Liver (tissue), 9 donors: Measurements from ENCODE around the gene UBE2E2. TPM values are rescaled to one million over a fixed set of nuclear protein-coding genes. Genes with fewer than 3 reads are reported as not detected.

Experiments used
- DNase-seq: peaks from one replicate; pipeline ENCODE4 v3.0.0-alpha.2; 2017; ENCODE audit warnings: low spot score
- H3K27ac ChIP-seq, 2 donors: one replicate each; pipeline ENCODE4 v1.7.0; 2013; ENCODE audit warnings: inconsistent platforms in 2 of 2, low read length in 2 of 2, control low read depth in 1 of 2, low read depth in 1 of 2, mild to moderate bottlenecking in 1 of 2
- H3K27me3 ChIP-seq, 4 donors: one replicate each; pipeline versions ENCODE4 v1.6.1 to v1.7.0; 2013; ENCODE audit warnings: low read length in 3 of 4, inconsistent platforms in 1 of 4, mild to moderate bottlenecking in 1 of 4, moderate library complexity in 1 of 4; ENCODE audit not compliant: control insufficient read depth in 4 of 4, insufficient read depth in 4 of 4
- H3K36me3 ChIP-seq, 4 donors: one replicate each; pipeline versions ENCODE4 v1.6.1 to v1.7.0; 2013; ENCODE audit warnings: low read length in 3 of 4, mild to moderate bottlenecking in 3 of 4, low read depth in 1 of 4, moderate library complexity in 1 of 4; ENCODE audit not compliant: control insufficient read depth in 4 of 4, insufficient read depth in 3 of 4
- H3K4me1 ChIP-seq, 4 donors: one replicate each; pipeline versions ENCODE4 v1.6.1 to v1.7.0; 2013; ENCODE audit warnings: low read length in 3 of 4, mild to moderate bottlenecking in 3 of 4, moderate library complexity in 1 of 4; ENCODE audit not compliant: control insufficient read depth in 4 of 4, insufficient read depth in 4 of 4
- H3K4me3 ChIP-seq, 3 donors: one replicate each; pipeline versions ENCODE4 v1.6.1 to v1.7.0; 2013; ENCODE audit warnings: low read length in 3 of 3, control low read depth in 1 of 3, low read depth in 1 of 3, mild to moderate bottlenecking in 1 of 3
- H3K9ac ChIP-seq, 2 donors: one replicate each; pipeline ENCODE4 v1.7.0; 2013; ENCODE audit warnings: low read length in 2 of 2, mild to moderate bottlenecking in 2 of 2, moderate library complexity in 2 of 2, control low read depth in 1 of 2, low read depth in 1 of 2
- H3K9me3 ChIP-seq, 4 donors: one replicate each; pipeline versions ENCODE4 v1.6.1 to v1.7.0; 2013; ENCODE audit warnings: low read length in 3 of 4; ENCODE audit not compliant: control insufficient read depth in 4 of 4
- EGR1 ChIP-seq, 2 donors: IDR thresholded peaks; 2 replicates each; pipeline ENCODE4 v1.6.1; 2016 to 2018; ENCODE audit warnings: antibody characterized with exemption in 2 of 2, low read depth in 2 of 2
- FOXA1 ChIP-seq: IDR thresholded peaks from 2 replicates; pipeline ENCODE4 v1.6.1; 2016; ENCODE audit warnings: antibody characterized with exemption
- FOXA2 ChIP-seq: IDR thresholded peaks from 2 replicates; pipeline ENCODE4 v1.6.1; 2016; ENCODE audit warnings: antibody characterized with exemption
- GABPA ChIP-seq, 2 donors: IDR thresholded peaks in 1 of 2; conservative IDR thresholded peaks in 1 of 2; 2 replicates each; pipeline ENCODE4 v1.6.1; 2016; ENCODE audit warnings: antibody characterized with exemption in 2 of 2, mild to moderate bottlenecking in 1 of 2, moderate library complexity in 1 of 2
- HNF4A ChIP-seq, 2 donors: conservative IDR thresholded peaks; 2 replicates each; pipeline ENCODE4 v1.6.1; 2016; ENCODE audit warnings: antibody characterized with exemption in 2 of 2, mild to moderate bottlenecking in 2 of 2
- HNF4G ChIP-seq: IDR thresholded peaks from 2 replicates; pipeline ENCODE4 v1.6.1; 2016; ENCODE audit warnings: antibody characterized with exemption
- JUND ChIP-seq, 2 donors: IDR thresholded peaks; 2 replicates each; pipeline ENCODE4 v1.6.1; 2016; ENCODE audit warnings: antibody characterized with exemption in 2 of 2
- NR2F2 ChIP-seq: IDR thresholded peaks from 2 replicates; pipeline ENCODE4 v1.6.1; 2016; ENCODE audit warnings: antibody characterized with exemption
- RAD21 ChIP-seq, 2 donors: IDR thresholded peaks; 2 replicates each; pipeline ENCODE4 v1.6.1; 2016; ENCODE audit warnings: antibody characterized with exemption in 2 of 2, mild to moderate bottlenecking in 2 of 2
- RXRA ChIP-seq, 2 donors: IDR thresholded peaks; 2 replicates each; pipeline ENCODE4 v1.6.1; 2017 to 2018; ENCODE audit warnings: antibody characterized with exemption in 2 of 2, mild to moderate bottlenecking in 1 of 2
- SP1 ChIP-seq: IDR thresholded peaks from 2 replicates; pipeline ENCODE4 v1.6.1; 2018; ENCODE audit warnings: antibody characterized with exemption, mild to moderate bottlenecking
- TAF1 ChIP-seq: conservative IDR thresholded peaks from 2 replicates; pipeline ENCODE4 v1.6.1; 2016; ENCODE audit warnings: antibody characterized with exemption, mild to moderate bottlenecking
- YY1 ChIP-seq: IDR thresholded peaks from 2 replicates; pipeline ENCODE4 v1.6.1; 2016; ENCODE audit warnings: antibody characterized with exemption, mild to moderate bottlenecking
- WGBS: extraction: QIAGEN DNeasy Blood & Tissue Kit; methylation state at CpG from one replicate; pipeline ENCODE4 v1.1.7; 2013; 5-methylcytosine and 5-hydroxymethylcytosine counted together
- polyA plus RNA-seq, 2 donors: library from polyadenylated mRNA; stranded (reverse) in 1 of 2; unstranded in 1 of 2; fragments of 200-250 nt in 1 of 2; fragments of >200 nt in 1 of 2; fragmentation: Nextera tagmentation in 1 of 2; extraction: Ambion mirVana in 1 of 2; gene quantifications; one replicate each; pipeline versions ENCODE4 v1.2.1 to v1.2.3, GENCODE V29; 2013 to 2015
- total RNA-seq, 2 donors: library from RNA; depleted of rRNA; stranded (reverse); fragments of >200 nt; gene quantifications; one replicate each; pipeline ENCODE4 v1.2.3, GENCODE V29; 2014
- TF ChIP-seq, protein P1 (sequence below): IDR thresholded peaks from 2 replicates; pipeline ENCODE4 v1.6.1; 2016; ENCODE audit warnings: antibody characterized with exemption
- TF ChIP-seq, protein P2 (sequence below): IDR thresholded peaks from 2 replicates; pipeline ENCODE4 v1.6.1; 2016; ENCODE audit warnings: antibody characterized with exemption
- TF ChIP-seq, protein P3 (sequence below): IDR thresholded peaks from 2 replicates; pipeline ENCODE4 v1.6.1; 2016; ENCODE audit warnings: antibody characterized with exemption, mild to moderate bottlenecking
- TF ChIP-seq, protein P4 (sequence below): fragments of 150-350 bp; IDR thresholded peaks from 2 replicates; pipeline ENCODE4 v1.5.1; 2017; ENCODE audit warnings: improper control_type of control experiment, low read depth, low read length; ENCODE audit not compliant: missing input control
- donor health status: healthy.
- donor health status: healthy.
- donor health status: healthy.
- donor health status: healthy.
- donor health status: healthy.

The UBE2E2 gene
- total and polyA plus RNA-seq, 4 donors: 9.0 to 27.8 (median 16.8) TPM

DNA sequence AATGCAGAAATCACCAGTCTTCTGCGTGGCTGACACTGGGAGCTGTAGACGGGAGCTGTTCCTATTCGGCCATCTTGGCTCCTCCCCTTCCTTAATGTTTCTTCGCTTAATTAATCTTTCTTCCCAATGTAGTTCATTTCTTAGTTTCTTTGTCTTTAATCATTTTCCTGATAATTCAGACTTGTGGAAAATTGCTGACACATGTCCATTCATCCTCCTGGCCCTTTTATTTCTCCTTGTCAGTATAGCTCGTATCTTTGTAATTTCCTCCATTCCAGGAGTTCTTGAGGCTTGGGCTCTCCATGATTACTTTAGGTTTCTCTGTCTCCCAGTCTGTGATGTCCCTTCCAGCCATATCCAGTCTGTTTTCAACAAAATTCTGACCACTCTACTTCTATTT is 98.7 kb downstream of the UBE2E2 start:
- Histone ChIP-seq H3K27ac (no peak overlapping the region), H3K9ac (no peak overlapping the region), H3K4me1 (no peaks in the 10 kb centered on the region), H3K27me3 (no peaks in the 10 kb centered on the region), H3K36me3 (no peaks in the 10 kb centered on the region), H3K4me3 (no peak overlapping the region), H3K9me3 (no peaks in the 10 kb centered on the region)
- TF ChIP-seq YY1 (no peak), RXRA (IDR thresholded peaks at IDR 0.05) (no peak), HNF4G (no peak), RAD21 (IDR thresholded peaks at IDR 0.05) (no peak), NR2F2 (no peak), GABPA (IDR thresholded peaks at IDR 0.05 in 1 of 2, conservative IDR thresholded peaks at IDR 0.05 in 1 of 2) (no peak), EGR1 (IDR thresholded peaks at IDR 0.05; ENCODE audit: low read depth in 2 of 2) (no peak), FOXA1 (no peak), HNF4A (conservative IDR thresholded peaks at IDR 0.05) (no peak), TAF1 (no peak)
- TF ChIP-seq, protein P1, sequence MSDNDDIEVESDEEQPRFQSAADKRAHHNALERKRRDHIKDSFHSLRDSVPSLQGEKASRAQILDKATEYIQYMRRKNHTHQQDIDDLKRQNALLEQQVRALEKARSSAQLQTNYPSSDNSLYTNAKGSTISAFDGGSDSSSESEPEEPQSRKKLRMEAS: no peak
- TF ChIP-seq, protein P2, sequence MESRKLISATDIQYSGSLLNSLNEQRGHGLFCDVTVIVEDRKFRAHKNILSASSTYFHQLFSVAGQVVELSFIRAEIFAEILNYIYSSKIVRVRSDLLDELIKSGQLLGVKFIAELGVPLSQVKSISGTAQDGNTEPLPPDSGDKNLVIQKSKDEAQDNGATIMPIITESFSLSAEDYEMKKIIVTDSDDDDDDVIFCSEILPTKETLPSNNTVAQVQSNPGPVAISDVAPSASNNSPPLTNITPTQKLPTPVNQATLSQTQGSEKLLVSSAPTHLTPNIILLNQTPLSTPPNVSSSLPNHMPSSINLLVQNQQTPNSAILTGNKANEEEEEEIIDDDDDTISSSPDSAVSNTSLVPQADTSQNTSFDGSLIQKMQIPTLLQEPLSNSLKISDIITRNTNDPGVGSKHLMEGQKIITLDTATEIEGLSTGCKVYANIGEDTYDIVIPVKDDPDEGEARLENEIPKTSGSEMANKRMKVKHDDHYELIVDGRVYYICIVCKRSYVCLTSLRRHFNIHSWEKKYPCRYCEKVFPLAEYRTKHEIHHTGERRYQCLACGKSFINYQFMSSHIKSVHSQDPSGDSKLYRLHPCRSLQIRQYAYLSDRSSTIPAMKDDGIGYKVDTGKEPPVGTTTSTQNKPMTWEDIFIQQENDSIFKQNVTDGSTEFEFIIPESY: no peak
- TF ChIP-seq, protein P3, sequence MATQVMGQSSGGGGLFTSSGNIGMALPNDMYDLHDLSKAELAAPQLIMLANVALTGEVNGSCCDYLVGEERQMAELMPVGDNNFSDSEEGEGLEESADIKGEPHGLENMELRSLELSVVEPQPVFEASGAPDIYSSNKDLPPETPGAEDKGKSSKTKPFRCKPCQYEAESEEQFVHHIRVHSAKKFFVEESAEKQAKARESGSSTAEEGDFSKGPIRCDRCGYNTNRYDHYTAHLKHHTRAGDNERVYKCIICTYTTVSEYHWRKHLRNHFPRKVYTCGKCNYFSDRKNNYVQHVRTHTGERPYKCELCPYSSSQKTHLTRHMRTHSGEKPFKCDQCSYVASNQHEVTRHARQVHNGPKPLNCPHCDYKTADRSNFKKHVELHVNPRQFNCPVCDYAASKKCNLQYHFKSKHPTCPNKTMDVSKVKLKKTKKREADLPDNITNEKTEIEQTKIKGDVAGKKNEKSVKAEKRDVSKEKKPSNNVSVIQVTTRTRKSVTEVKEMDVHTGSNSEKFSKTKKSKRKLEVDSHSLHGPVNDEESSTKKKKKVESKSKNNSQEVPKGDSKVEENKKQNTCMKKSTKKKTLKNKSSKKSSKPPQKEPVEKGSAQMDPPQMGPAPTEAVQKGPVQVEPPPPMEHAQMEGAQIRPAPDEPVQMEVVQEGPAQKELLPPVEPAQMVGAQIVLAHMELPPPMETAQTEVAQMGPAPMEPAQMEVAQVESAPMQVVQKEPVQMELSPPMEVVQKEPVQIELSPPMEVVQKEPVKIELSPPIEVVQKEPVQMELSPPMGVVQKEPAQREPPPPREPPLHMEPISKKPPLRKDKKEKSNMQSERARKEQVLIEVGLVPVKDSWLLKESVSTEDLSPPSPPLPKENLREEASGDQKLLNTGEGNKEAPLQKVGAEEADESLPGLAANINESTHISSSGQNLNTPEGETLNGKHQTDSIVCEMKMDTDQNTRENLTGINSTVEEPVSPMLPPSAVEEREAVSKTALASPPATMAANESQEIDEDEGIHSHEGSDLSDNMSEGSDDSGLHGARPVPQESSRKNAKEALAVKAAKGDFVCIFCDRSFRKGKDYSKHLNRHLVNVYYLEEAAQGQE: no peak
- no peak for DNase-seq
- WGBS: 90% methylated on average over 5 of the region's 5 CpGs

DNA sequence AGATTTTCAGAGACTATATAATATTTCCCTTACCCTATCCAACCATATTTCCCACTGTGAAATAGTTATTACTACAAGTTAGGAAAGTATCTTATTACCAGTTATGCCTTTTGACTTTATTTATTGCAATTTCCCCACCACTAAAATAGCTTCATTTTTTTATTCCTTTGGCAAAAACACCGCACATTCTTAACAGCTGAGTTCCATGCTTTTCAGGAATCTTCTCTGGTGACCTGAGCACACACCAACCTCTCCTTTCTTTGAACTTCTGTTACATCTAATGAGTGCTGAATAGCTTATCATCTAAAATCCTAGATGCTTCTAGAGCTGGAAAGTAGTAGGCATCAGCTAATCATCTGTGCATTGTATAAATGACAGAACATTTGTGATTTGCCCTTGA is 99.1 kb downstream of the UBE2E2 start:
- H3K27ac ChIP-seq: no peak overlapping the region
- no peaks in the 10 kb centered on the region for H3K4me1 ChIP-seq
- H3K36me3 ChIP-seq: no peaks in the 10 kb centered on the region
- no peak overlapping the region for H3K9ac ChIP-seq
- TF ChIP-seq, protein P1: no peak
- TF ChIP-seq NR2F2: no peak
- TF ChIP-seq, protein P2: no peak
- no peak for TF ChIP-seq TAF1
- TF ChIP-seq FOXA2: no peak
- no peak for TF ChIP-seq RXRA (IDR thresholded peaks at IDR 0.05)
- no peak for TF ChIP-seq SP1
- TF ChIP-seq HNF4G: no peak
- TF ChIP-seq JUND (IDR thresholded peaks at IDR 0.05): no peak
- TF ChIP-seq GABPA (IDR thresholded peaks at IDR 0.05 in 1 of 2, conservative IDR thresholded peaks at IDR 0.05 in 1 of 2): no peak
- TF ChIP-seq, protein P3: no peak
- no peak for TF ChIP-seq YY1
- TF ChIP-seq, protein P4, sequence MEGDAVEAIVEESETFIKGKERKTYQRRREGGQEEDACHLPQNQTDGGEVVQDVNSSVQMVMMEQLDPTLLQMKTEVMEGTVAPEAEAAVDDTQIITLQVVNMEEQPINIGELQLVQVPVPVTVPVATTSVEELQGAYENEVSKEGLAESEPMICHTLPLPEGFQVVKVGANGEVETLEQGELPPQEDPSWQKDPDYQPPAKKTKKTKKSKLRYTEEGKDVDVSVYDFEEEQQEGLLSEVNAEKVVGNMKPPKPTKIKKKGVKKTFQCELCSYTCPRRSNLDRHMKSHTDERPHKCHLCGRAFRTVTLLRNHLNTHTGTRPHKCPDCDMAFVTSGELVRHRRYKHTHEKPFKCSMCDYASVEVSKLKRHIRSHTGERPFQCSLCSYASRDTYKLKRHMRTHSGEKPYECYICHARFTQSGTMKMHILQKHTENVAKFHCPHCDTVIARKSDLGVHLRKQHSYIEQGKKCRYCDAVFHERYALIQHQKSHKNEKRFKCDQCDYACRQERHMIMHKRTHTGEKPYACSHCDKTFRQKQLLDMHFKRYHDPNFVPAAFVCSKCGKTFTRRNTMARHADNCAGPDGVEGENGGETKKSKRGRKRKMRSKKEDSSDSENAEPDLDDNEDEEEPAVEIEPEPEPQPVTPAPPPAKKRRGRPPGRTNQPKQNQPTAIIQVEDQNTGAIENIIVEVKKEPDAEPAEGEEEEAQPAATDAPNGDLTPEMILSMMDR: no peak
- no peak for TF ChIP-seq HNF4A (conservative IDR thresholded peaks at IDR 0.05)
- no peak for TF ChIP-seq FOXA1
- no peak for TF ChIP-seq EGR1 (IDR thresholded peaks at IDR 0.05; ENCODE audit: low read depth in 2 of 2)
- H3K4me3 ChIP-seq: no peak overlapping the region
- DNase-seq: no peak
- WGBS: 88% methylated on average over 1 of the region's 1 CpG
- no peaks in the 10 kb centered on the region for H3K9me3 ChIP-seq
- H3K27me3 ChIP-seq: no peaks in the 10 kb centered on the region
